Ramos (cell line): ENCODE measurements around the gene UBL3.

ENCODE experiments used
- in situ Hi-C: fragments of 300-500 bp; cut with MboI; formaldehyde crosslinking; loops from one replicate; pipeline ENCODE4 v1.14.3; 2022; ENCODE audit warnings: low sequenced_read_pairs; ENCODE audit not compliant: unreplicated experiment

The UBL3 gene

GRCh38 chr13:29763436-29764180 is 86.8 kb downstream of the UBL3 start:
- in situ Hi-C loops: loop anchor here (25.0 kb wide), 1 partner anchor 349 kb away; no protein-coding TSS in a partner anchor

DNA sequence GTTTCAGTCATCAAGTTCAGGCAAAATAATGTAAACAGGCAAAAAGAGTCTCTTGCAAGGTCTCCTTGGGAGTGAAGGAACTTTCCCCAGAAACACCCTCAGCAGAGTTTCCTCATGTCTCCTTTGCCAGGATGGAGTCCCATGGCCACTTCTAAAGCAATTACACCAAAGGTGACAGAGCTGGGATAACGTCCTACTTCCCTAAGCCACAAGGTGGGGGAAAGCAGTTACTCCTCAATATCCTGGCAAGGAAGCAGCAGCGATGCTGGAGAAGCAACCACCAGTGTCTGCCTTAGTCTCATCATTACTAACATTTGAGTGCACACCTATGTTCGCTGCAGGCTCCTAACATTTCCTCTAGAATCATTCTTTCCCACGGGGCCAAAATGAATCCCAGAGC is 88.6 kb downstream of the UBL3 start:
- in situ Hi-C loops: loop anchor here (25.0 kb wide), 1 partner anchor 350 kb away; no protein-coding TSS in a partner anchor

DNA sequence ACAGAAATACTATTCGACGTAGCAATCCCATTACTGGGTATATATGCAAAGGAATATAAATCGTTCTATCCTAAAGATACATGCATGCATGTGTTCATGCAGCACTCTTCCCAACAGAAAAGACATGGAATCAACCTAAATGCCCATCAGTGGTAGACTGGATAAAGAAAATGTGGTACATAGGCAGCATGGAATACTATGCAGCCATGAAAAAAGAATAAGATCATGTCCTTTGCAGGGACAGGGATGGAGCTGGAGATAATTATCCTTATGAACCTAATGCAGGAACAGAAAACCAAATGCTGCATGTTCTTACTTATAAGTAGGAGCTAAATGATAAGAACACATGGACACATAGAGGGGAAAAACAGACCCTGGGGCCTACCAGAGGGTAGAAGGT is 89.3 kb downstream of the UBL3 start:
- in situ Hi-C loops: loop anchor here (25.0 kb wide), 1 partner anchor 351 kb away; no protein-coding TSS in a partner anchor

- in situ Hi-C loops: loop anchor here (25.0 kb wide), 1 partner anchor 352 kb away; no protein-coding TSS in a partner anchor
Measured at GRCh38 chr13:29760544-29760943, 89.9 kb downstream of the UBL3 start.

GRCh38 chr13:29758531-29759114 is 91.8 kb downstream of the UBL3 start:
- in situ Hi-C loops: loop anchor here (25.0 kb wide), 1 partner anchor 354 kb away; no protein-coding TSS in a partner anchor

DNA sequence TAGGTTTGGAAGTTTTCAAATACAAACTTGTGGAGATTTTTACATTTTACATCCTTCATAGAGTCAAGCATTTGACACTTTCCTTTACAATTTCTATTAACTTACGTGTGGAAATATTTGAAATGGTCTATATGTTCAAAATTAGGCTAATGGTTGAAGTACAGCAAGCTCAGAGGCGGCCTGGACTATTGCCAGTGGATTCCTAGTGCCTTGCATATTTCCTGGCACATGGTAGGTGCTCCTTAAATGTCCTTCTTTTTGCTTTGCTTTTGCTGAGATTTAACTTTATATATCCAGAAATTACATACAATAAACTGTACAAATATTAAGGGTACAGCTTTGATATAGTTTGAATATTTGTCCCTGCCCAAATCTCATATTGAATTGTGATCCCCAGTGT is 93.9 kb downstream of the UBL3 start:
- in situ Hi-C loops: loop anchor here (25.0 kb wide), 1 partner anchor 356 kb away; no protein-coding TSS in a partner anchor

GRCh38 chr13:29754473-29754806 is 96.0 kb downstream of the UBL3 start:
- in situ Hi-C loops: loop anchor here (25.0 kb wide), 1 partner anchor 358 kb away; no protein-coding TSS in a partner anchor

DNA sequence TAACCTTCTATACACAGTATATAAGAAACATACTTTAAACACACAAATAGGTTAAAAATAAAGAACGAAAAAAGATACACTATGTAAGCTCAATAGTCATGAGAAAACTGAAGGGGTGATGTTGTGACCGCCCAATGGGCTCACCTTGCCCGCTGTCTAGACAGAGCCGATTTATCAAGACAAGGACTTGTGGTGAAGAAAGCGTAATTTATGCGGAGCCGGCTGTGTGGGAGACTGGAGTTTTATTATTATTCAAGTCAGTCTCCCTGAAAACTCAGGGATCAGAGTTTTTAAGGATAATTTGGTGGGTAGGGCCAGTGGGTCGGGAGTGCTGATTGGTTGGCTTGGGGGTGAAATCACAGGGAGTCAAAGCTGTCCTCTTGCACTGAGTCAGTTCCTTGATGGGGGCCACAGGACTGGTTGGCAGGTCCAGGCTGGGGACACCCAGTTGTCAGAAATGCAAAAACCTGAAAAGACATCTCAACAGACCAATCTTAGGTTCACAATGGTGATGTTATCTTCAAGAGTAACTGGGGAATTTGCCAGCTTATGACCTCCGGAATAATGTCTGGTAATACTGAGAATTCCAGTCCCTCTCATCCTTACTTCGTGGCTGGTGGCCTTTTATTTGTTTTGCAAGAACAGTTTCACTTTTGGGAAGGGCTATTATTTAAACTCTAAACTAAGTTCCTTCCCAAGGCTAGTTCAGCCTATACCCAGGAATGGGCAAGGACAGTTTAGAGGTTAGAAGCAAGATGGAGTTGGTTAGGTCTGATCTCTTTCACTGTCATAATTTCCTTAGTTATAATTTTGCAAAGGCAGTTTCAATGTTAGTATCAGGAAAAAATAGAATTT is 96.6 kb downstream of the UBL3 start:
- in situ Hi-C loops: loop anchor here (25.0 kb wide), 1 partner anchor 358 kb away; no protein-coding TSS in a partner anchor

- in situ Hi-C loops: loop anchor here (25.0 kb wide), 1 partner anchor 360 kb away; no protein-coding TSS in a partner anchor
Measured at GRCh38 chr13:29752175-29752574, 98.2 kb downstream of the UBL3 start.

DNA sequence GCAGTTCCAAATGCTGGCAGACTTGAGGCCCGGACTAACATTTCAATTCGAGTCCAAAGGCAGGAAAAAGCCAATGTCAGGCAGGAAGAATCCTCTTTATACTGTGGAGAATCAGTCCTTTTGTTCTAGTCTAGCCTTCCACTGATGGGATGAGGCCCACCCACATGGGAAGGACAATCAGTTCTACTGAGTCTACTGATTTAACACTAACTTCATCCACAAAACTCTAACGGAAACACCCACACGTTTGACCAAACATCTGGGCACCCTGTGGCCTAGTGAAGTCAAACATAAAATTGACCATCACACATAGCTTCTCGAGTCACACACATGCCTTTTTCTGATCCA is 100.3 kb downstream of the UBL3 start:
- in situ Hi-C loops: loop anchor here (25.0 kb wide), 1 partner anchor 362 kb away; no protein-coding TSS in a partner anchor

- in situ Hi-C loops: loop anchor here (25.0 kb wide), 1 partner anchor 363 kb away; no protein-coding TSS in a partner anchor
Measured at GRCh38 chr13:29749401-29750182, 100.8 kb downstream of the UBL3 start.

- in situ Hi-C loops: no loop called here
Measured at GRCh38 chr13:29748097-29748496, 102.3 kb downstream of the UBL3 start.

- in situ Hi-C loops: no loop called here
Measured at GRCh38 chr13:29746148-29746677, 104.2 kb downstream of the UBL3 start.

DNA sequence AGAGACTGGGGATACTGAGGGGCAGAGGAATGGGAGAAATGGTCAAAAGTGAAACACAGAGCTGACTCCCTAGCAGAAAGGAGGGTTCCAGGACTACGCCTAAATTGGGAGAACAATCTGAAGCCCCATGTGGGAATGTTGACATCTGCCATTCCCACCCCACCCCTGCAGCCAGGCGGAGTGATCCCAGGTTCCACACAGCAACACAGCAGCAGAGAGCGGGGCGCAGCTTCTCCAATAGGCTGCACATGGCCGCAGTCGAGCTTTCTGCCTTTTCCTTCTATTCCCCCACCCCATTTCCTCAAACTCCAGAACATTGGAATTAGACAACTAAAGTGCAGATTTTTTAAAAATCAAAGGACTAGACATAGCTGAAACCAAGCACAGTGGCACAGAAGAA is 104.7 kb downstream of the UBL3 start:
- in situ Hi-C loops: no loop called here

- in situ Hi-C loops: no loop called here
Measured at GRCh38 chr13:29743201-29743786, 107.1 kb downstream of the UBL3 start.

GRCh38 chr13:29740961-29741360 is 109.5 kb downstream of the UBL3 start:
- in situ Hi-C loops: no loop called here

GRCh38 chr13:29737061-29737460 is 113.4 kb downstream of the UBL3 start:
- in situ Hi-C loops: no loop called here

- in situ Hi-C loops: no loop called here
Measured at GRCh38 chr13:29733147-29733611, 117.2 kb downstream of the UBL3 start.

- in situ Hi-C loops: no loop called here
Measured at GRCh38 chr13:29730253-29730652, 120.2 kb downstream of the UBL3 start.
